Central memory CD8-positive, alpha-beta T cell (primary cell): ENCODE results near the gene ANKRD22.

Experiments
- ATAC-seq: fragments of 150-1000 bp; cut with Tn5 transposase; replicated peaks from 2 replicates; pipeline ENCODE4 v1.10.0; 2022; ENCODE audit warnings: mild to moderate bottlenecking, moderate FRiP score, moderate number of reproducible peaks; ENCODE audit not compliant: poor library complexity, severe bottlenecking; ENCODE audit errors: extremely low read depth
- DNase-seq, 2 donors: peaks; one replicate each; pipeline ENCODE4 v3.0.0; 2021; ENCODE audit warnings: low spot score in 2 of 2
- H3K27ac Mint-ChIP-seq: one replicate; pipeline ENCODE4 v1.8.0; 2022; ENCODE audit warnings: low read depth, mild to moderate bottlenecking, moderate library complexity, mixed read lengths
- H3K27me3 Mint-ChIP-seq: one replicate; pipeline ENCODE4 v1.8.0; 2022; ENCODE audit warnings: mixed read lengths
- H3K36me3 Mint-ChIP-seq: one replicate; pipeline ENCODE4 v1.8.0; 2022; ENCODE audit warnings: mild to moderate bottlenecking, moderate library complexity, mixed read lengths; ENCODE audit not compliant: insufficient read depth
- H3K4me1 Mint-ChIP-seq: one replicate; pipeline ENCODE4 v1.8.0; 2022; ENCODE audit warnings: mixed read lengths
- H3K4me3 Mint-ChIP-seq: one replicate; pipeline ENCODE4 v1.8.0; 2022; ENCODE audit warnings: mild to moderate bottlenecking, moderate library complexity, mixed read lengths
- H3K9me3 Mint-ChIP-seq: one replicate; pipeline ENCODE4 v1.8.0; 2022; ENCODE audit warnings: mixed read lengths

The ANKRD22 gene

GRCh38 chr10:88828310-88828709, 23.3 kb downstream of the ANKRD22 start:
- Mint-ChIP-seq H3K27ac (no peak overlapping the region), H3K27me3 (no peaks in the 10 kb centered on the region), H3K4me1 (peaks cover 73% of the 10 kb centered on the region), H3K9me3 (peaks cover 5% of the 10 kb centered on the region), H3K4me3 (no peak overlapping the region), H3K36me3 (peaks cover 3% of the 10 kb centered on the region)
- ATAC-seq: no peak
- DNase-seq: no peak

- Mint-ChIP-seq H3K36me3 (peaks cover 3% of the 10 kb centered on the region), H3K4me3 (no peak overlapping the region), H3K27me3 (no peaks in the 10 kb centered on the region), H3K27ac (no peak overlapping the region), H3K9me3 (peaks cover 5% of the 10 kb centered on the region), H3K4me1 (peaks cover 66% of the 10 kb centered on the region)
- ATAC-seq: no peak
- DNase-seq: no peak
These were observed 24.0 kb downstream of the ANKRD22 start for GRCh38 chr10:88827671-88828070.

DNA sequence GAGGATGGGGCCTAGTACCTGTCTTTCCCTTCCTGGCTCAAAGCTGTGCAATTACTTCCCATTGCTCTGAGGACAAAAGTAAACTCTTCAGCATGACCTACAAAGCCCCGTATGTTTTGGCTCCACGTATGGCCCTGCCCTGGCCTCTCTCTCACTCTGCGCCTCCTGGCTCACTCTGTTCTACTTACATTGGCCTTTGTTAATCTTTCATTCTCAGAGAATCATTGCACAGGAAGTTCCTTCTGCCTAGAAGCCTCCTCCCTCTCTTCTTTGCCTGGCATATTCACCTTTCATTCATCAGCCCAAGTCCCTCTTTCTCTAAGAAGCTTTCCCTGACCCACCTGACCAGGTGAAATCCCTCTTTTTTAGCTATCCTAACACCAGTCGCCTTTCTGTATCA, 25.3 kb downstream of the ANKRD22 start:
- peaks cover 5% of the 10 kb centered on the region for H3K9me3 Mint-ChIP-seq
- no peaks in the 10 kb centered on the region for H3K27me3 Mint-ChIP-seq
- DNase-seq (no peak), ATAC-seq (no peak)
- H3K27ac Mint-ChIP-seq: peak overlapping the region; percentile 93
- H3K4me3 Mint-ChIP-seq: peak overlapping the region; percentile 59
- H3K4me1 Mint-ChIP-seq: peaks cover 58% of the 10 kb centered on the region
- H3K36me3 Mint-ChIP-seq: peaks cover 3% of the 10 kb centered on the region

DNA sequence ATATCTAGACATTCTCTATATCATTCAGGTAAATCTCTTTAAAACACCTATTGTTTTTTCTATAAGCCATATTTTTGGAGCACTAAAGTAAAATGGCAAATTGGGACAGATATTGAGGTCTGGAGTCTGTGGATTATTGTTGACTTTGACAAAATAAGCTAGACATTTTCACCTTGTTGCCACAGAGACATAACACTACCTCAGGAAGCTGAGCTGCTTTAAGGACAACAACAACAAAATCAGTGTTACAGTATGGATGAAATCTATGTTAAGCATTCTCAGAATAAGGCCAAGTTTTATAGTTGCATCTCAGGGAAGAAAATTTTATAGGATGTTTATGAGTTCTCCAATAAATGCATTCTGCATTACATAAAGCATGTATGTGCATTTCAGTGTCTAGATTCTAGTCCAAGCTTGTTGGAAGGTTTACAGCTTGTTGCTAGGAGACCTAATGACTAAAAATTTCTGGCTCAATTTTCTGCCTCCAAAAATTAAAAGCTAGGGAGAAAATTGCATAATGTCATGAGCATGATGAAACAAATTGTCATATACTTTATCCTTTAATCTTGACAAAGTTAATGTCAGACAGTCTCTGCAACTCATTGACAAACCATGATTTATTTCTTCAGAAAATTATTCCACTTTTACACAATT, 30.8 kb downstream of the ANKRD22 start:
- peaks cover 3% of the 10 kb centered on the region for H3K36me3 Mint-ChIP-seq
- H3K9me3 Mint-ChIP-seq: peaks cover 5% of the 10 kb centered on the region
- H3K4me3 Mint-ChIP-seq: no peak overlapping the region
- peaks cover 37% of the 10 kb centered on the region for H3K4me1 Mint-ChIP-seq
- ATAC-seq (no peak), DNase-seq (no peak)
- peak overlapping the region; percentile 12 for H3K27ac Mint-ChIP-seq
- H3K27me3 Mint-ChIP-seq: no peaks in the 10 kb centered on the region

GRCh38 chr10:88819290-88819689, 32.4 kb downstream of the ANKRD22 start:
- H3K4me1 Mint-ChIP-seq: peaks cover 23% of the 10 kb centered on the region
- peak overlapping the region; percentile 49 for H3K27ac Mint-ChIP-seq
- no peak for DNase-seq
- no peaks in the 10 kb centered on the region for H3K27me3 Mint-ChIP-seq
- no peak overlapping the region for H3K4me3 Mint-ChIP-seq
- peaks cover under 1% of the 10 kb centered on the region for H3K36me3 Mint-ChIP-seq
- no peak for ATAC-seq
- H3K9me3 Mint-ChIP-seq: peaks cover 5% of the 10 kb centered on the region

- Mint-ChIP-seq H3K27ac (no peak overlapping the region), H3K36me3 (peaks cover 2% of the 10 kb centered on the region), H3K9me3 (no peaks in the 10 kb centered on the region), H3K4me3 (no peak overlapping the region), H3K27me3 (no peaks in the 10 kb centered on the region), H3K4me1 (peaks cover 16% of the 10 kb centered on the region)
- DNase-seq (no peak), ATAC-seq (no peak)
These were observed 38.4 kb downstream of the ANKRD22 start for GRCh38 chr10:88813200-88813599.

GRCh38 chr10:88810196-88810961, 41.3 kb downstream of the ANKRD22 start:
- Mint-ChIP-seq H3K36me3 (peaks cover 2% of the 10 kb centered on the region), H3K9me3 (no peaks in the 10 kb centered on the region), H3K4me1 (peaks cover 10% of the 10 kb centered on the region), H3K4me3 (no peak overlapping the region), H3K27me3 (no peaks in the 10 kb centered on the region), H3K27ac (no peak overlapping the region)
- DNase-seq (peak in 1 of 2 donors; percentile 23), ATAC-seq (peak; percentile 88)

- no peak for ATAC-seq
- Mint-ChIP-seq H3K4me3 (no peak overlapping the region), H3K4me1 (peaks cover 10% of the 10 kb centered on the region), H3K9me3 (no peaks in the 10 kb centered on the region), H3K27ac (no peak overlapping the region), H3K36me3 (peaks cover 2% of the 10 kb centered on the region), H3K27me3 (no peaks in the 10 kb centered on the region)
- no peak for DNase-seq
These were observed 42.0 kb downstream of the ANKRD22 start for GRCh38 chr10:88809621-88810020.

DNA sequence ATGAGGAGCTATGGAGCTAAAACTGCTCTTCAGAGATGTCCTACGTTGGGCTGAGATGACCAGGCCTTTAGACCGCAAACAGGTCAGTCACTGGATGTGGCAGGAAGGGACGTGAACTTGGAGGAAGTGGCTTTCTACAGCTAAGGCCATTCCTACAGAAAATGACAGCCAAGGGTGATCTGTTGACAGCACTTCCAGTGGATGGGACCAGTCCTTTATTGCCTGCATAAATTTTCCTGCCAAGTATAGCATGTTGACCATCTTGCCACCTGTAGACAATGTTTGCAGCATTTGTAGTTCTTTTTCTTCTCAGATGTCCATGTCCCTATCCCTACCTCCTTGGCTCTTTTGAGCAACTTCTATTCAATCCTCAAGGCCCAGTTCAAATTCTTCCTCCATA, 45.7 kb downstream of the ANKRD22 start:
- Mint-ChIP-seq H3K9me3 (no peaks in the 10 kb centered on the region), H3K4me1 (peaks cover 10% of the 10 kb centered on the region), H3K27me3 (no peaks in the 10 kb centered on the region), H3K4me3 (no peak overlapping the region), H3K27ac (no peak overlapping the region), H3K36me3 (no peaks in the 10 kb centered on the region)
- DNase-seq (no peak), ATAC-seq (no peak)

GRCh38 chr10:88805361-88805760, 46.3 kb downstream of the ANKRD22 start:
- ATAC-seq (no peak), DNase-seq (no peak)
- Mint-ChIP-seq H3K27me3 (no peaks in the 10 kb centered on the region), H3K36me3 (no peaks in the 10 kb centered on the region), H3K9me3 (no peaks in the 10 kb centered on the region), H3K4me3 (no peak overlapping the region), H3K4me1 (peaks cover 8% of the 10 kb centered on the region), H3K27ac (no peak overlapping the region)

GRCh38 chr10:88804083-88804812, 47.4 kb downstream of the ANKRD22 start:
- Mint-ChIP-seq H3K4me1 (no peaks in the 10 kb centered on the region), H3K9me3 (no peaks in the 10 kb centered on the region), H3K4me3 (no peak overlapping the region), H3K36me3 (no peaks in the 10 kb centered on the region), H3K27ac (no peak overlapping the region), H3K27me3 (no peaks in the 10 kb centered on the region)
- ATAC-seq (no peak), DNase-seq (no peak)

- no peak for ATAC-seq
- H3K36me3 Mint-ChIP-seq: no peaks in the 10 kb centered on the region
- no peaks in the 10 kb centered on the region for H3K4me1 Mint-ChIP-seq
- no peak for DNase-seq
- H3K27me3 Mint-ChIP-seq: no peaks in the 10 kb centered on the region
- no peaks in the 10 kb centered on the region for H3K9me3 Mint-ChIP-seq
- H3K4me3 Mint-ChIP-seq: no peak overlapping the region
- no peak overlapping the region for H3K27ac Mint-ChIP-seq
These were observed 48.0 kb downstream of the ANKRD22 start for GRCh38 chr10:88803641-88804040.
